Activated gamma-delta T cell (primary cell): ENCODE results near the gene HNRNPA2B1.
"Not testable (repeated sequence)": the region's sequence is repeated elsewhere in the genome, so short reads cannot be mapped to it uniquely, and the experiment has no call there.

Experiments
- DNase-seq: peaks from one replicate; lab custom pipeline; 2025; lab: John Stamatoyannopoulos, UW

HNRNPA2B1 gene

GRCh38 chr7:26166684-26167266 lies 33.8 kb downstream of the HNRNPA2B1 start:
- no peak for DNase-seq

- no peak for DNase-seq
Measured at GRCh38 chr7:26165950-26166683, 34.4 kb downstream of the HNRNPA2B1 start.

- DNase-seq: not testable (repeated sequence)
Measured at GRCh38 chr7:26163804-26164203, 36.7 kb downstream of the HNRNPA2B1 start.

- DNase-seq: no peak
Measured at GRCh38 chr7:26162431-26162830, 38.1 kb downstream of the HNRNPA2B1 start.

DNA sequence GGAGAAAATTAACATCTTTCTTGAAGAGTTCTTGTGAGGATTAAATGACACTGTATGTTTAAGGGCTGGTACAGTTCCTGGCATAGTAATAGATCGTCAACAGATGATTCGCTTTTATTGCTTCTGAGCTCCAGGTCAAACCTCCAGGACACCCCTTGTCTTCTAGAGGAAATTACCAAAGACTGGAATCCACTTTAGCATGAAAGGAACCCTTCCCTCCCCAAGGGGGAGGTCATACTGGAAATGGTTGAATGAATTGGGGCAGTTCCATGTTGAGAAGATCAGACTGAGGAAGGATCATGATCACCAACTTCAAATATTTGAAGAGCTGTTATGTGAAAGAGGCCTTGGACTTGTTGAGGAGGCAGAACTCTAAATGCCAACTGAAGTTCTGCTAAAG lies 39.6 kb downstream of the HNRNPA2B1 start:
- no peak for DNase-seq

DNA sequence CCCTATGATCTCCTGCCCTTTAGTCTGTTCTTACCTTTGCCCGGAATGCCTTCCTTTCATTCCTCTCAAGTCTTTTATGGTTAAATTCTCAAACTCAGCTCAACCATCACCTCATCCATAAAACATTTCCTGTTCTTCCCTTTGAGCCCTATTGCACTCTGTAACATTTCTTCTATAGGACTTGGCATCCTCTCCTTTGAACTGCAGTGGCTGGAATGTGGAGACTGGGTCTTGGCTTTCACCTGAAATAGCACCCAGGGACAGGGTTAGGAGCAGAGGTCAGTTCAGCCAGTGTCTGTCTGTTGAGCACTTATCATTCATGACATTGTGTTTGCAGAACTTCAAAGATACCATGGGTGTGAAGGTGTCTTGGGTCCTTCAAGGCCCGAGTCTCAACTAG lies 41.3 kb downstream of the HNRNPA2B1 start:
- no peak for DNase-seq

DNA sequence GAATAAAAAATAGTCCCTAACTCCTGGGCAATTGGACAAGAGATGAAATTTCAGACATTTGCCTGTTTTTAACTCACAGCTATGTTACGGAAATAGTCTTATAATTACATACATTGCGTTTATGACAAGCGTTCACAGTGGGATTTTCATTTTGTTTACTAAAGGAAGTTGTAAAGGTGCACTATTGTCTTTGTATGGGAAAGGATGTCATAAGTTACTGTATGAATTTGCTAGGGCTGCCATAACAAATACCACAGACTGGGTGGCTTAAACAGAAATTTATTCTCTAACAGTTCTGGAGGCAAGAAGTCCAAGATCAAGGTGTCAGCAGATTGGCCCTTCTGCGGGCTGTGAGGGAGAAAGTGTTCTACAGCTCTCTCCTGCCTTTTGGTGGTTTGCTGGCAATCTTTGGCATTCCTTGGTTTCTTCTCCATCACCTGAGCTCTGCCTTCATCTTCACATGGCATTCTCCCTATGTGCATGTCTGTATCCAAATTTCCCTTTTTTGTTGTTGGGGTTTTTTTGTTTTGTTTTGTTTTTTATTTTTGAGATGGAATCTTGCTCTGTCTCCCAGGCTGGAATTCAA lies 42.9 kb downstream of the HNRNPA2B1 start:
- no peak for DNase-seq

- no peak for DNase-seq
Measured at GRCh38 chr7:26156451-26157420, 43.8 kb downstream of the HNRNPA2B1 start.

DNA sequence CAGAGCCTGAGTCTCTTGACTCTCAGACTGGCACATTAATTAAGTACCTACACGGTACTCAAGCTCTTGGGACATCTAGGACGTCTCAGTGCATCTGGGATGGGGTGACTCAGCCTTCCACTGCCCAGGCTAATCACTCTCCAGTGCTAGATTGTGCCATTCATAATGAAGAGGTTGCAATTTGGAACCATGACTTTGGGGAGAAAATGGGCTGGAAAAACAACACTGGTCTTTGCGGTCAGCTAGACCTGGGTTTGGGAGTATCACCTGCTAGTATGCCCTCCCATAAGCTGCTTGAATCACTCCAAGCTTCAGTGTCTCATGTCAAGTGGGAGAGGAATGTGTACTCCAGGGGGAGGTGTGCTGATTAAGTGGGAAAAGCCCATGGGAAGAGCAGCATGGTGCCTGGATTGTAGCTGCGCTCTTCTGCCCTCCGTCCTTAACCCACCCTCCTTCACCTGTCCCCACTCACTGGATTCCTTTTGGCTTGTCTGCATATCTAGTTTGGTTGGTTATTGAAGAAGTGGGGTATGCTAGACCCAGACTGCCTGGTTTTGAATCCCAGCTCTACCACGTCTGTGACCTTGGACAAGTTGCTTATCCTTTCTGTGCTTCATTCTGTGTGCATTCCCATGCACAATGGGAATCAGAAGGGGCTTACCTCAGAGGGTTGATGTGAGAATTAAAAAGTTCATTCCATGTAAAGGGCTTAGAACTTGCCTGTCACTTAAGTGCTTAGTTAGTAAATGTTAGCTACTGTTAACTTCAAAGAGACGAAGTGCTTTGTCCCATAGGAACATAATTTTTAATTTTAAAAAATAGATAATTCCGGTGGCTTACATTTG lies 44.8 kb downstream of the HNRNPA2B1 start:
- DNase-seq: no peak

GRCh38 chr7:26153823-26154783 lies 46.4 kb downstream of the HNRNPA2B1 start:
- no peak for DNase-seq

DNA sequence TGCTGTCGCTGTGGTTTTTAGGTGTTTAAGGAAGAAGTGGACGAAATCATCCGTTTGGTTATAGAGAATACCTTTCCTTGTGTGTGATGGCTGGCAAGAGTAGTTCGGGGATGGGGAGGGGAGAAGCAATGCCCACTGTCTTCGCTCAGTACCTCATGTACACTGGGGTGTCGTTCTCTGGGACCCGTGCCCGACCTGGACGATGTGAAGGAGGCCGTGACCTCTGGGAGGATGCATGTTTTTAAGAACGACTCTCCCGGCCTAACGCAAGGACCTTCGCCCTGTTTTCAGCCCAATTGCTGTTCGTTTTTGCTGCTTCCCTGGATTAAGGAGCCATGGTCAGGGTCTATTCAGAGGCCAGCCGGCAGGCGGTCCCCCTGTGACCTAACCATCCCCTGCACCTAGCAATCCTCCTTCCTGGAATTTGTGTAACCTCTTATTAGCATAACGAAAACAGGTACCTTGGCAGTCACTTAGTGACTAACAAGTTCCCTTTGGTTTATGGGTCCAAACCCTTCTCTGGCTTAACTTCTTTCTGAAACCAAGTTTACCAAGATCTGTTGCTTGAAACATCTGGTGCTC lies 47.2 kb downstream of the HNRNPA2B1 start:
- no peak for DNase-seq

- DNase-seq: not testable (repeated sequence)
Measured at GRCh38 chr7:26152782-26153240, 47.7 kb downstream of the HNRNPA2B1 start.

- DNase-seq: peak; percentile 63
Measured at GRCh38 chr7:26151953-26152781, 48.4 kb downstream of the HNRNPA2B1 start, which contains the start of gene NFE2L3. NFE2L3 (plus strand) TSS chr7:26152198; CDS start chr7:26152499, 301 bp downstream.

DNA sequence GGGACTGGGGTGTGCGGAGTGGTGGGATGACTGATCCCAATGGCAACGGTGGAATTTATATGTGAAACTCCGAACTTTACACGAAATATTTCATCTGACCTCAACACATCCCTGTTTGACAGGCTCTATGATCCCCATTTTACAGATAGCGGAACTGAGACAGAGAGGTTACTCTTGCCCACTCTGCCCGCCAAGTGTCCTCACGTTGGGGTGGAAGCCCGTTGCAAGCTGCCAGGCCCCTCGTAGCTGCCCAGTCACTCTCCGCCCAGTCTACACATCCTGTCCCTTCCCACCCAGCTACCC lies 48.9 kb downstream of the HNRNPA2B1 start:
- DNase-seq: no peak

DNA sequence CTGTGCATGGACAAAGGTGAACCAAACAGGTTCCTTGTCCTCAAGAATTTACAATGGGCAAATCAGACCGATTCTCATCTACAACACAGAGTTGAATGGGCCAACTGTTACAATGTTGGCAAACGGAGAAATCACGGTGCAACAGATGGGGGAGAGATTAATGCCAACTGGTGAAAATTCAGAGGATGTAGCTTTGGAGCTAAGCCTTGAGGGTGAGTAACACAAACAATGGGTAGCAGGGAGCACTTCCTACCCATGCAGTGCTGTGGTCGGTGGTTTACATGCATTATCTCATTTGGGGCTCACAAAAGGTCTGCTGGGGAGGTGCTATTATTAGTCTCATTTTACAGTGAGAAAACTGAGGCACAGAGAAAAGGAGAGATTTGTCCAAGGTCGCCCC lies 49.5 kb downstream of the HNRNPA2B1 start:
- DNase-seq: no peak

DNA sequence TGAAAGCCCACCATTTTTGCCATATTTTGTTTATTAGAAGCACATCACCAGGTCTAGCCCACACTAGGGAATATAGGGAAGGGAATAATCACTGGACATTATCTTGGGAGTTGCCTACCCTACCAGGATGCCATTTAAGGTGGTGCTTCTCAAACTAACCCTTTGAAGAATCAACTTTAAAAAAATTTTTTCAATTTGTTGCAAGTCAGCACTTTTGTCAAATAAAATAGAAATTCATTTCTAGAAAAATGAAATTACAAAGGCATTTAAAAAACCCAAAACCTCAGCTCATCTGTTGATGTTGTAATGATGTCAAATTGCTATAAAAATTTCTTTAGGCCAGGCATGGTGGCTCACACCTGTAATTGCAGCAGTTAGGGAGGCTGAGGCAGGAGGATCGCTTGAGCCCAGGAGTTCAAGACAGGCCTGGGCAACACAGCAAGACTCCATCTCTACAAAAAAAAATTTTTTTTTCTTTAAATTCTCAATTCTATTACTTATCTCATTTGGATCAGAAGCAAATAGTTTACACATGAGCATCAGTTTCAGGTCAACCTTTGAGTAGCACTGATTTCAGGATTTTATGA lies 51.1 kb downstream of the HNRNPA2B1 start:
- DNase-seq: no peak

DNA sequence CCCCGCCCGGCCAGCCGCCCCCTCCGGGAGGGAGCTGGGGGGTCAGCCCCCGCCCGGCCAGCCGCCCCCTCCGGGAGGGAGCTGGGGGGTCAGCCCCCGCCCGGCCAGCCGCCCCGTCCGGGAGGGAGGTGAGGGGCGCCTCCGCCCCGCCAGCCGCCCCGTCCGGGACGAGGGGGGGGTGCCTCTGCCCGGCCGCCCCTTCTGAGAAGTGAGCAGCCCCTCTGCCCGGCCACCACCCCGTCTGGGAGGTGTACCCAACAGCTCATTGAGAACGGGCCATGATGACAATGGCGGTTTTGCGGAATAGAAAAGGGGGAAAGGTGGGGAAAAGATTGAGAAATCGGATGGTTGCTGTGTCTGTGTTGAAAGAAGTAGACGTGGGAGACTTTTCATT lies 52.2 kb downstream of the HNRNPA2B1 start:
- not testable (repeated sequence) for DNase-seq

DNA sequence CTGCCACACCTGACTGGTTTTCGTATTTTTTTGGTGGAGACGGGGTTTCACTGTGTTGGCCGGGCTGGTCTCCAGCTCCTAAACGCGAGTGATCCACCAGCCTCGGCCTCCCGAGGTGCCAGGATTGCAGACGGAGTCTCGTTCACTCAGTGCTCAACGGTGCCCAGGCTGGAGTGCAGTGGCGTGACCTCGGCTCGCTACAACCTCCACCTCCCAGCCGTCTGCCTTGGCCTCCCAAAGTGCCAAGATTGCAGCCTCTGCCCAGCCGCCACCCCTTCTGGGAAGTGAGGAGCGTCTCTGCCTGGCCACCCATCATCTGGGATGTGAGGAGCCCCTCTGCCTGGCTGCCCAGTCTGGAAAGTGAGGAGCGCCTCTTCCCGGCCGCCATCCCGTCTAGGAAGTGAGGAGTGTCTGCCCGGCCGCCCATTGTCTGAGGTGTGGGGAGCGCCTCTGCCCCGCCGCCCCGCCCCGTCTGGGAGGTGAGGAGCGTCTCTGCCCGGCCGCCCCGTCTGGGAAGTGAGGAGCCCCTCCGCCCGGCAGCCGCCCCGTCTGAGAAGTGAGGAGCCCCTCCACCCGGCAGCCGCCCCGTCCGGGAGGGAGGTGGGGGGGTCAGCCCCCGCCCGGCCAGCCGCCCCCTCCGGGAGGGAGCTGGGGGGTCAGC lies 52.8 kb downstream of the HNRNPA2B1 start:
- DNase-seq: not testable (repeated sequence)
